ENCODE measurements around the gene AMFR. TPM values are rescaled to one million over a fixed set of nuclear protein-coding genes. Genes with fewer than 3 reads are reported as not detected.

The AMFR gene
- polyA plus RNA-seq, 3 donors, result 28.3 to 68.1 (median 48.9) TPM

DNA sequence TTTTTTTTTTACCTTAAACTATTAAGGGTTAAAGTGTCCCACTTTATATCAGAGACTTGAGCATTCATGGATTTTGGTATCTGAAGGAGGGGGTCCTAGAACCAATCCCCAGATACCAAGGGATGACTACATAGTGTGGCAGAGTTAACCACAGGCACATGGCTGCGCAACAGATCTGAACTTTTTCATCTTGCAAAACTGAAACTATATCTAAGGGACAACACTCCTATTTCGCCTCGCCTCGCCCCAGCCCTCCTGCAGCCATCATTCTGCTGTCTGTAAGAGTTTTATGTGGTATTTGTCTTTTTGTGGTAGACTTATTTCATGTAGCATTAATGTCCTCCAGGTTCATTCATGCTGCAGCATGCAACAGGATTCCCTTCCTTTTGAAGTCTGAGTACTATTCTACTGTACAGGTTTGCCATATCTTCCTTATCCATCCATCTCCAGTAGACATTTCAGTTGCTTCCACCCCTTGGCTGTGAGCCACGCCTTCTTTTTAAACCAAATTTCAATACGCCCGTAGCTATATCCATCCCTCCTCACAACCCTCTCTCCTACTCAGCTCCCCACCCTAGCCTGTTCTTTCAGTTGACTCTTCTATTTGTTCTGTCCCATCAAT lies 53.2 kb downstream of the AMFR start:
- peaks cover 2% of the 10 kb centered on the region for H3K4me1 Mint-ChIP-seq
- DNase-seq, result no peak
- Histone ChIP-seq H3K9me3 (replicated peaks in 1 of 2; ENCODE audit: control insufficient read depth in 1 of 2, insufficient read depth in 1 of 2, low read length in 2 of 2) (no peaks in the 10 kb centered on the region), H3K9ac (ENCODE audit: insufficient read depth, low read length, poor library complexity, severe bottlenecking) (no peak overlapping the region), H4K20me1 (ENCODE audit: insufficient read depth, low read length) (peaks cover 52% of the 10 kb centered on the region), H3K4me3 (replicated peaks in 1 of 3; ENCODE audit: low read depth in 2 of 3, low read length in 3 of 3) (no peak overlapping the region), H3K27me3 (ENCODE audit: control insufficient read depth in 2 of 2, insufficient read depth in 2 of 2, low read length in 2 of 2) (no peaks in the 10 kb centered on the region), H3K27ac (ENCODE audit: low read depth in 1 of 2, low read length in 2 of 2) (no peak overlapping the region), H3K4me2 (replicated peaks; ENCODE audit: extremely low read depth, low read length, poor library complexity, severe bottlenecking) (no peak overlapping the region), H3K79me2 (ENCODE audit: insufficient read depth, low read length) (peaks cover 7% of the 10 kb centered on the region), H2AFZ (ENCODE audit: insufficient read depth, low read depth, low read length, poor library complexity, severe bottlenecking) (no peak overlapping the region), H3K36me3 (replicated peaks in 1 of 2; ENCODE audit: control insufficient read depth in 1 of 2, insufficient read depth in 2 of 2, low read length in 2 of 2) (peaks cover 54 to 86% of the 10 kb centered on the region in 2 donors), H3K4me1 (ENCODE audit: control insufficient read depth in 1 of 2, insufficient read depth in 2 of 2, low read length in 2 of 2) (no peaks in the 10 kb centered on the region)
- H3K4me3 Mint-ChIP-seq, result no peak overlapping the region
- WGBS (ENCODE audit: insufficient coverage), result 98% methylated on average over 3 of the region's 7 CpGs
- TF ChIP-seq, protein P1, sequence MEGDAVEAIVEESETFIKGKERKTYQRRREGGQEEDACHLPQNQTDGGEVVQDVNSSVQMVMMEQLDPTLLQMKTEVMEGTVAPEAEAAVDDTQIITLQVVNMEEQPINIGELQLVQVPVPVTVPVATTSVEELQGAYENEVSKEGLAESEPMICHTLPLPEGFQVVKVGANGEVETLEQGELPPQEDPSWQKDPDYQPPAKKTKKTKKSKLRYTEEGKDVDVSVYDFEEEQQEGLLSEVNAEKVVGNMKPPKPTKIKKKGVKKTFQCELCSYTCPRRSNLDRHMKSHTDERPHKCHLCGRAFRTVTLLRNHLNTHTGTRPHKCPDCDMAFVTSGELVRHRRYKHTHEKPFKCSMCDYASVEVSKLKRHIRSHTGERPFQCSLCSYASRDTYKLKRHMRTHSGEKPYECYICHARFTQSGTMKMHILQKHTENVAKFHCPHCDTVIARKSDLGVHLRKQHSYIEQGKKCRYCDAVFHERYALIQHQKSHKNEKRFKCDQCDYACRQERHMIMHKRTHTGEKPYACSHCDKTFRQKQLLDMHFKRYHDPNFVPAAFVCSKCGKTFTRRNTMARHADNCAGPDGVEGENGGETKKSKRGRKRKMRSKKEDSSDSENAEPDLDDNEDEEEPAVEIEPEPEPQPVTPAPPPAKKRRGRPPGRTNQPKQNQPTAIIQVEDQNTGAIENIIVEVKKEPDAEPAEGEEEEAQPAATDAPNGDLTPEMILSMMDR (IDR thresholded peaks at IDR 0.05), result no peak
- H3K27me3 Mint-ChIP-seq (ENCODE audit: low read depth in 3 of 3), result peaks cover 0 to 2% (median 1%) of the 10 kb centered on the region in 3 donors
- H3K27ac Mint-ChIP-seq, result peak overlapping the region in 1 of 7 donors; percentile 57
- no peaks in the 10 kb centered on the region for H3K9me3 Mint-ChIP-seq
- H3K36me3 Mint-ChIP-seq, result peaks cover 68 to 79% of the 10 kb centered on the region in 2 donors
- intact Hi-C loops (cut with micrococcal nuclease), result no loop called here

DNA sequence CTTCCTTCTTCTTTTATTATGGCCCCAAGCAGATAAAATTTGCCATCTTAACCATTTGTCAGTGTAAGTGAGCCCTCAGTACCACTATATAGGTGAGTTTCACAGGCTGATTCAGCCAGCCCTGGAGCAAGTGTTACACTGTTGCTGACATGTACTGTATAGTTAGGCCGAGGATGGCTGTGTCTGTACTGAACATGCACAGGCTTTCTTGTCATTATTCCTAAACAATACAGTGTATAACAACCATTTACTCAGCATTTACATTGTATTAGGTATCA lies 53.7 kb downstream of the AMFR start:
- Mint-ChIP-seq H3K4me3 (no peak overlapping the region), H3K9me3 (no peaks in the 10 kb centered on the region), H3K27ac (no peak overlapping the region), H3K36me3 (peaks cover 73 to 84% of the 10 kb centered on the region in 2 donors), H3K27me3 (ENCODE audit: low read depth in 3 of 3) (peaks cover 0 to 2% (median 1%) of the 10 kb centered on the region in 3 donors), H3K4me1 (peaks cover 2% of the 10 kb centered on the region)
- Histone ChIP-seq H3K9me3 (replicated peaks in 1 of 2; ENCODE audit: control insufficient read depth in 1 of 2, insufficient read depth in 1 of 2, low read length in 2 of 2) (no peaks in the 10 kb centered on the region), H3K36me3 (replicated peaks in 1 of 2; ENCODE audit: control insufficient read depth in 1 of 2, insufficient read depth in 2 of 2, low read length in 2 of 2) (peaks cover 60 to 91% of the 10 kb centered on the region in 2 donors), H4K20me1 (ENCODE audit: insufficient read depth, low read length) (peaks cover 47% of the 10 kb centered on the region), H2AFZ (ENCODE audit: insufficient read depth, low read depth, low read length, poor library complexity, severe bottlenecking) (no peak overlapping the region), H3K27me3 (ENCODE audit: control insufficient read depth in 2 of 2, insufficient read depth in 2 of 2, low read length in 2 of 2) (no peaks in the 10 kb centered on the region), H3K4me3 (replicated peaks in 1 of 3; ENCODE audit: low read depth in 2 of 3, low read length in 3 of 3) (no peak overlapping the region), H3K4me1 (ENCODE audit: control insufficient read depth in 1 of 2, insufficient read depth in 2 of 2, low read length in 2 of 2) (no peaks in the 10 kb centered on the region), H3K9ac (ENCODE audit: insufficient read depth, low read length, poor library complexity, severe bottlenecking) (no peak overlapping the region), H3K79me2 (ENCODE audit: insufficient read depth, low read length) (peaks cover 7% of the 10 kb centered on the region), H3K4me2 (replicated peaks; ENCODE audit: extremely low read depth, low read length, poor library complexity, severe bottlenecking) (no peak overlapping the region), H3K27ac (ENCODE audit: low read depth in 1 of 2, low read length in 2 of 2) (no peak overlapping the region)
- DNase-seq, result no peak
- intact Hi-C loops (cut with micrococcal nuclease), result no loop called here
- TF ChIP-seq, protein P1 (IDR thresholded peaks at IDR 0.05), result no peak
- no CpG with 5 or more reads among the region's 1 CpG for WGBS (ENCODE audit: insufficient coverage)
